ENCODE measurements around the gene ABHD13. TPM values are rescaled to one million over a fixed set of nuclear protein-coding genes. Genes with fewer than 3 reads are reported as not detected.

ABHD13 gene
- 1.3 TPM for polyA plus RNA-seq (2012; ENCODE audit: insufficient read length, low read depth)

DNA sequence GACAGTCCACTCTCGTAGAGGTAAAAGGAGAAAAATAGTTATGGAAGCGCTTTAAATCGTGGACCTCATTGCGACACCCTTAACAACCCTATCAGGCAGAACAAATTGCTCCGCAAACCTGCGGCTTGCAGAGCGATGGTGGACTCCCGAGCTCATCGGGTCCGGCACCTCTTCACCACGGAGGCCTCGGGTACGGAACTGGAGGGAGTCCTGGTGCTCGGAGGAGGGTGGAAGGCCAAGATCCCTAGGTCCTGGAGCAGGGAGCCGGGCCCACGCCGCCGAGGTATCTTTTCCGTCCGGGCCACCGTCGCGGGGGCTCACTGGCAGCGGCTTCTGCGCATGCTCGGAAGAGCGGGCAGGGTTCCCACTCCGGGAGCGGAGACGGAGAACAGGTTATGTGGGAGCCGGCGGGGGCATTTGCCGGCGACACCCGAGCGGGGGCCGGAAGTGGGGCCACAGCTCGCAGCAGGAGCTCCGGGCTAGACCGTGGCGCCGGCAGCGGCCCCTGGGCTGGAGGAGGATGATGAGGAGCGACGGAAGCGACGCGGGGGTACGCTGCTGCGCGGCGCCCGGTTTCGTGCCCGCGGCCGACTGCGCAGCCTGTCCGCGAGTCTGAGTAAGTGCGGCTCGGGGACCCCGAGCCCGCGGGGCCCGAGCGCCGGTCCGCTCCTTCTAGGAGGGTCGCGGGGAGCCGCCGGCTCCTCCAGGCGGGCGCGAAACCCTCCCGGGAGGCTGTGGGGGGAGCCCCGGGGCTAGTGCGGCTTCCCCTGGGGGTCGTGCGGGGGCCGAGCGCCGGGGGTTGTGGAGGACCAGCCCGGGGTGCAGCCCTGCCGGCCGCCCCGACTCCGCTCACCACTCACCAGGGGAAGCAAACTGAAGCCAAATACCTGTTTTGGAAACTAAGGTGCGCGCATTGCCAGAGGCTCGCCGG lies at the start of gene ABHD13:
TSS of gene ABHD13 (plus strand) at position 349 of the 931 bp plus-strand sequence. CDS start 10,827 bp downstream, outside the sequence.
- 0 out of 2 replicates have a peak, but pooled peaks have one; percentile 58 for TF ChIP-seq TAF1 (IDR thresholded peaks at IDR 0.05; ENCODE audit: borderline replicate concordance, insufficient read depth, low read length)
- TF ChIP-seq REST (IDR thresholded peaks at IDR 0.05; ENCODE audit: insufficient read depth in 1 of 2, low read depth in 2 of 2, low read length in 2 of 2): no peak
- TF ChIP-seq POLR2AphosphoS5 (IDR thresholded peaks at IDR 0.05; ENCODE audit: low read depth, low read length): peak; percentile 76; the same call in 1 of the 2 replicates
- no peak for TF ChIP-seq FOXP2 (optimal IDR thresholded peaks at IDR 0.05; ENCODE audit: borderline replicate concordance, extremely low read depth, extremely low read length, insufficient read depth)
- no peak for TF ChIP-seq SIN3A (IDR thresholded peaks at IDR 0.05; ENCODE audit: borderline replicate concordance, insufficient read depth, low read length)

GRCh38 chr13:108168929-108169328 lies 49.3 kb upstream of the ABHD13 start:
- TF ChIP-seq TAF1 (IDR thresholded peaks at IDR 0.05; ENCODE audit: borderline replicate concordance, insufficient read depth, low read length) (no peak), FOXP2 (optimal IDR thresholded peaks at IDR 0.05; ENCODE audit: borderline replicate concordance, extremely low read depth, extremely low read length, insufficient read depth) (no peak), POLR2AphosphoS5 (IDR thresholded peaks at IDR 0.05; ENCODE audit: low read depth, low read length) (no peak)

DNA sequence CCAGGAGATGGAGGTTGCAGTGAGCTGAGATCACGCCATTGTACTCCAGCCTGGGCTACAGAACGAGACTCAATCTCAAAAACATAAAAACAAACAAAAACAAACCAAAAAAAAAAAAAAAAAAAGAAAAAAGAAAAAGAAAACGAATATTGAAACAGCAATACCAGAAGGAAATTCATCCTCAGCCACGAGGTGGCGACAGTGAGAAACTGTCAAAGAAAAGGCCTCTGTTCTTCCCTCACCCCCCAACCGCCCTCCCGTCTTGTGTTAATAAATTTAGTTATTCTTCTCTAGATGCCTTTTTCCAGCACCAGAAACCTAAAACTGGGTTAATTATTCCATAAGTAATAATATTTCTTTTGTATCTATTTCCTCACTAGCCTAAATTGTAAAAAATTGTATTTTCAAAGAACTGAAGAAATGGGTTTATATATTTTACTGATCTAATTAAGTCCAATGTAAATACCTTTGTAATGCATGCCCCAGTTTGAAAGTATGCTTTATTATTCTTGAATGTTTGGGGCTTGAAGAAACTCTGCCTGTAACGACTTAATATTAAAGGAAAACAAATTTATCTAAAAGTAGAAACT lies 41.4 kb upstream of the ABHD13 start:
- TF ChIP-seq SIN3A (IDR thresholded peaks at IDR 0.05; ENCODE audit: borderline replicate concordance, insufficient read depth, low read length) (no peak), POLR2AphosphoS5 (IDR thresholded peaks at IDR 0.05; ENCODE audit: low read depth, low read length) (no peak), TAF1 (IDR thresholded peaks at IDR 0.05; ENCODE audit: borderline replicate concordance, insufficient read depth, low read length) (no peak), FOXP2 (optimal IDR thresholded peaks at IDR 0.05; ENCODE audit: borderline replicate concordance, extremely low read depth, extremely low read length, insufficient read depth) (no peak), REST (IDR thresholded peaks at IDR 0.05; ENCODE audit: insufficient read depth in 1 of 2, low read depth in 2 of 2, low read length in 2 of 2) (no peak)

- no peak for TF ChIP-seq REST (IDR thresholded peaks at IDR 0.05; ENCODE audit: insufficient read depth in 1 of 2, low read depth in 2 of 2, low read length in 2 of 2)
- TF ChIP-seq FOXP2 (optimal IDR thresholded peaks at IDR 0.05; ENCODE audit: borderline replicate concordance, extremely low read depth, extremely low read length, insufficient read depth): no peak
- no peak for TF ChIP-seq SIN3A (IDR thresholded peaks at IDR 0.05; ENCODE audit: borderline replicate concordance, insufficient read depth, low read length)
- no peak for TF ChIP-seq POLR2AphosphoS5 (IDR thresholded peaks at IDR 0.05; ENCODE audit: low read depth, low read length)
- TF ChIP-seq TAF1 (IDR thresholded peaks at IDR 0.05; ENCODE audit: borderline replicate concordance, insufficient read depth, low read length): no peak
These were observed 40.1 kb upstream of the ABHD13 start for GRCh38 chr13:108178078-108178477.

- no peak for TF ChIP-seq POLR2AphosphoS5 (IDR thresholded peaks at IDR 0.05; ENCODE audit: low read depth, low read length)
- TF ChIP-seq FOXP2 (optimal IDR thresholded peaks at IDR 0.05; ENCODE audit: borderline replicate concordance, extremely low read depth, extremely low read length, insufficient read depth): no peak
- TF ChIP-seq REST (IDR thresholded peaks at IDR 0.05; ENCODE audit: insufficient read depth in 1 of 2, low read depth in 2 of 2, low read length in 2 of 2): no peak
- TF ChIP-seq TAF1 (IDR thresholded peaks at IDR 0.05; ENCODE audit: borderline replicate concordance, insufficient read depth, low read length): no peak
- no peak for TF ChIP-seq SIN3A (IDR thresholded peaks at IDR 0.05; ENCODE audit: borderline replicate concordance, insufficient read depth, low read length)
These were observed 35.5 kb upstream of the ABHD13 start for GRCh38 chr13:108182652-108183051.
